HG02798 (cell line): ENCODE measurements around the gene CALCOCO1.
"Not testable (repeated sequence)": the region's sequence is repeated elsewhere in the genome, so short reads cannot be mapped to it uniquely, and the experiment has no call there.

Source experiments
- ATAC-seq: cut with Tn5 transposase; IDR thresholded peaks from one replicate; pipeline ENCODE4 v1.9.1; 2021; ENCODE audit warnings: mild to moderate bottlenecking; ENCODE audit not compliant: unreplicated experiment, poor library complexity

CALCOCO1 gene

GRCh38 chr12:53727310-53728041 is at the start of gene CALCOCO1:
Gene CALCOCO1, minus strand, starts transcription at chr12:53727452. Its CDS starts 2,210 bp downstream, at chr12:53725242.
- ATAC-seq: peak; percentile 99

GRCh38 chr12:53776872-53777271 is 49.6 kb upstream of the CALCOCO1 start:
- no peak for ATAC-seq

- no peak for ATAC-seq
These were observed 48.4 kb upstream of the CALCOCO1 start for GRCh38 chr12:53775478-53776145.

- ATAC-seq: no peak
These were observed 43.0 kb upstream of the CALCOCO1 start for GRCh38 chr12:53770281-53770680.

GRCh38 chr12:53768976-53769375 is 41.7 kb upstream of the CALCOCO1 start:
- no peak for ATAC-seq

- ATAC-seq: no peak
These were observed 39.6 kb upstream of the CALCOCO1 start for GRCh38 chr12:53766881-53767280.

- ATAC-seq: no peak
These were observed 38.6 kb upstream of the CALCOCO1 start for GRCh38 chr12:53765891-53766290.

GRCh38 chr12:53764615-53765014 is 37.4 kb upstream of the CALCOCO1 start:
- no peak for ATAC-seq

- not testable (repeated sequence) for ATAC-seq
These were observed 35.5 kb upstream of the CALCOCO1 start for GRCh38 chr12:53762793-53763192.

GRCh38 chr12:53761306-53761705 is 34.1 kb upstream of the CALCOCO1 start:
- no peak for ATAC-seq

- ATAC-seq: no peak
These were observed 32.0 kb upstream of the CALCOCO1 start for GRCh38 chr12:53759261-53759660.

GRCh38 chr12:53758730-53759103 is 31.5 kb upstream of the CALCOCO1 start:
- ATAC-seq: no peak

- no peak for ATAC-seq
These were observed 31.0 kb upstream of the CALCOCO1 start for GRCh38 chr12:53758081-53758729.

- peak; percentile 76 for ATAC-seq
These were observed 30.0 kb upstream of the CALCOCO1 start for GRCh38 chr12:53757101-53757770.

GRCh38 chr12:53756300-53757100 is 29.2 kb upstream of the CALCOCO1 start:
- ATAC-seq: no peak

GRCh38 chr12:53755893-53756292 is 28.6 kb upstream of the CALCOCO1 start:
- no peak for ATAC-seq

- no peak for ATAC-seq
These were observed 28.2 kb upstream of the CALCOCO1 start for GRCh38 chr12:53755451-53755891.

- ATAC-seq: no peak
These were observed 27.5 kb upstream of the CALCOCO1 start for GRCh38 chr12:53754633-53755264.

GRCh38 chr12:53754188-53754585 is 26.9 kb upstream of the CALCOCO1 start:
- ATAC-seq: no peak
